Measurements from ENCODE around the gene UVSSA. TPM values are rescaled to one million over a fixed set of nuclear protein-coding genes. Genes with fewer than 3 reads are reported as not detected.

UVSSA gene
- total RNA-seq, 1 experiment from 2014 or later = 26.3 TPM

GRCh38 chr4:1373892-1374705 lies 27.1 kb downstream of the UVSSA start:
- ChIA-PET POLR2A (no interaction called here), CTCF (no interaction called here)
- Histone ChIP-seq H3K4me3 (ENCODE audit: low read depth, low read length) (no peak overlapping the region), H3K4me1 (no peaks in the 10 kb centered on the region), H3K27me3 (replicated peaks; ENCODE audit: control insufficient read depth, insufficient read depth, low read length) (no peaks in the 10 kb centered on the region), H3K9me3 (no peaks in the 10 kb centered on the region), H3K36me3 (ENCODE audit: control insufficient read depth, insufficient read depth, low read length) (no peaks in the 10 kb centered on the region)
- BruUV-seq (replicated peaks) = no TSS peak
- no peak overlapping the region for H3K27ac Mint-ChIP-seq (ENCODE audit: unreplicated experiment)
- peaks cover 5% of the 10 kb centered on the region for H3K4me1 Mint-ChIP-seq (ENCODE audit: low read depth, unreplicated experiment)
- no peak for TF ChIP-seq CTCF (IDR thresholded peaks at IDR 0.05; ENCODE audit: insufficient read depth in 1 of 2, low read depth in 1 of 2, low read length in 1 of 2, severe bottlenecking in 1 of 2, unreplicated experiment in 1 of 2)
- H3K36me3 Mint-ChIP-seq (ENCODE audit: insufficient read depth, unreplicated experiment) = peaks cover 19% of the 10 kb centered on the region
- H3K4me3 Mint-ChIP-seq (ENCODE audit: unreplicated experiment) = no peak overlapping the region
- intact Hi-C loops (cut with micrococcal nuclease; ENCODE audit: unreplicated experiment) = no loop called here
- DNase-seq = peak in 1 of 2 experiments; percentile 17
- no peaks in the 10 kb centered on the region for H3K9me3 Mint-ChIP-seq (ENCODE audit: unreplicated experiment)
- no peaks in the 10 kb centered on the region for H3K27me3 Mint-ChIP-seq (ENCODE audit: insufficient read depth, unreplicated experiment)

GRCh38 chr4:1374706-1375045 lies 27.7 kb downstream of the UVSSA start:
- Mint-ChIP-seq H3K27me3 (ENCODE audit: insufficient read depth, unreplicated experiment) (no peaks in the 10 kb centered on the region), H3K4me1 (ENCODE audit: low read depth, unreplicated experiment) (peaks cover 5% of the 10 kb centered on the region), H3K4me3 (ENCODE audit: unreplicated experiment) (no peak overlapping the region), H3K9me3 (ENCODE audit: unreplicated experiment) (no peaks in the 10 kb centered on the region), H3K36me3 (ENCODE audit: insufficient read depth, unreplicated experiment) (peaks cover 16% of the 10 kb centered on the region), H3K27ac (ENCODE audit: unreplicated experiment) (no peak overlapping the region)
- Histone ChIP-seq H3K4me3 (ENCODE audit: low read depth, low read length) (no peak overlapping the region), H3K9me3 (no peaks in the 10 kb centered on the region), H3K4me1 (no peaks in the 10 kb centered on the region), H3K36me3 (ENCODE audit: control insufficient read depth, insufficient read depth, low read length) (no peaks in the 10 kb centered on the region), H3K27me3 (replicated peaks; ENCODE audit: control insufficient read depth, insufficient read depth, low read length) (no peaks in the 10 kb centered on the region)
- intact Hi-C loops (cut with micrococcal nuclease; ENCODE audit: unreplicated experiment) = no loop called here
- BruUV-seq (replicated peaks) = no TSS peak
- CTCF ChIA-PET = no interaction called here
- POLR2A ChIA-PET = no interaction called here
- DNase-seq = peak in 1 of 2 experiments; percentile 20
- no peak for TF ChIP-seq CTCF (IDR thresholded peaks at IDR 0.05; ENCODE audit: insufficient read depth in 1 of 2, low read depth in 1 of 2, low read length in 1 of 2, severe bottlenecking in 1 of 2, unreplicated experiment in 1 of 2)

DNA sequence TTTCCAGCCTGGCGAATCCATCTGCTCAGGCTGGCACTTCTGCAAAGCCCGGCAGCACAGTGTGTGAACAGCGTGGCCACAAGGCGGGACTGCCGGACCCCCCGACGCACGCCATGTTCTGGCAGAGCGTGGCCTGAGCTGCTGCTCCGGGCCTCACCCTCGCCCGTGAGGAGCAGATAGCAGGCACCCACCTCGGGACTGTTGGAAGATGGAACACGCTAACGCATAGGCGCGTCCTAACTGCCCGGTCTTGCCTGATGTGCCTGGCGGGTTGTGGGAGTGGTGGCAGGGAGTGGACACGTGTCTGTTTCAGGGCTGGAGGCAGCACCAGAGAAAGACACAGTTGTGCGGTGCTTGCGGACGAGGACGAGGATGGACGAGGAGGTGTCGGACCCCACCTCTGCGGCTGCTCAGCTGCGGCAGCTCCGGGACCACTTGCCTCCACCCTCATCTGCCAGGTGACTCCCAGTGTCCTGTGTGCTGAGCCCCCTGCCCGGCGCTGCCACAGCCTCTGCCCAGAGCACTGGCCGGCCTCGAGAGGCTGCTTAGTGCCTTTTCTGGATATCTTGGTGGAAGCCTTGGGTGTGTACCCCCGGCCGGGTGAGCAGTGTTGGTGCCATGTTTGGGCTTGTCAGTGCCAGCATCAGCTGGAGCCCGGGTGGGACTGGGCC lies 28.2 kb downstream of the UVSSA start:
- Histone ChIP-seq H3K9me3 (no peaks in the 10 kb centered on the region), H3K27me3 (replicated peaks; ENCODE audit: control insufficient read depth, insufficient read depth, low read length) (no peaks in the 10 kb centered on the region), H3K36me3 (ENCODE audit: control insufficient read depth, insufficient read depth, low read length) (no peaks in the 10 kb centered on the region), H3K4me3 (ENCODE audit: low read depth, low read length) (no peak overlapping the region), H3K4me1 (no peaks in the 10 kb centered on the region)
- POLR2A ChIA-PET = no interaction called here
- Mint-ChIP-seq H3K9me3 (ENCODE audit: unreplicated experiment) (no peaks in the 10 kb centered on the region), H3K27me3 (ENCODE audit: insufficient read depth, unreplicated experiment) (no peaks in the 10 kb centered on the region), H3K36me3 (ENCODE audit: insufficient read depth, unreplicated experiment) (peaks cover 16% of the 10 kb centered on the region), H3K4me1 (ENCODE audit: low read depth, unreplicated experiment) (peaks cover 5% of the 10 kb centered on the region), H3K27ac (ENCODE audit: unreplicated experiment) (no peak overlapping the region), H3K4me3 (ENCODE audit: unreplicated experiment) (no peak overlapping the region)
- CTCF ChIA-PET = no interaction called here
- peak in 1 of 2 experiments; percentile 22 for DNase-seq
- intact Hi-C loops (cut with micrococcal nuclease; ENCODE audit: unreplicated experiment) = no loop called here
- TF ChIP-seq CTCF (IDR thresholded peaks at IDR 0.05; ENCODE audit: insufficient read depth in 1 of 2, low read depth in 1 of 2, low read length in 1 of 2, severe bottlenecking in 1 of 2, unreplicated experiment in 1 of 2) = no peak
- no TSS peak for BruUV-seq (replicated peaks)
